GM12874 (cell line): Measurements from ENCODE around the gene CALM1.

ENCODE experiments used
- TF ChIP-seq, protein P1 (sequence below): IDR thresholded peaks from 2 replicates; pipeline ENCODE4 v1.5.1; 2011; ENCODE audit warnings: low read depth, mild to moderate bottlenecking, control low read depth, low read length, moderate library complexity; ENCODE audit not compliant: insufficient read depth

CALM1 gene

DNA sequence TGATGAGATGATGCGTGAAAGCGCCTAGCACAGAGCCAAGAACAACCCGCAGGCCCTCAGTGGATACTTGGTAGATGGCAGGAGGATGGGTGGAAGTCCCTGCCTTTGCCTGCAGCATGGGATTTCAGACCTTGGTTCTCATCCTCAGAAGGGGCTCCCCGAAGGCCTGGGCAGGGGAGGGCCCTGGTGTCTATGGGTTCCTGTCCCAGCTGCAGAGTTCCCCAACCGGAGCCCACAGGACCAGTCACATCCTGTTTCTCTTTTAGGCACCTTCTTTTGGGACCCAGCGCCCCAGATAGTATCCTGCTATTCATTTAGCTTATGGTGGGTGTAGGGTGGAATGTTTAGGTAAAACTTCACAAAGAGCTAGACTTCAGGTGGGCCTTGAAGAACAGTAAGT lies 55.5 kb downstream of the CALM1 start:
- TF ChIP-seq, protein P1, sequence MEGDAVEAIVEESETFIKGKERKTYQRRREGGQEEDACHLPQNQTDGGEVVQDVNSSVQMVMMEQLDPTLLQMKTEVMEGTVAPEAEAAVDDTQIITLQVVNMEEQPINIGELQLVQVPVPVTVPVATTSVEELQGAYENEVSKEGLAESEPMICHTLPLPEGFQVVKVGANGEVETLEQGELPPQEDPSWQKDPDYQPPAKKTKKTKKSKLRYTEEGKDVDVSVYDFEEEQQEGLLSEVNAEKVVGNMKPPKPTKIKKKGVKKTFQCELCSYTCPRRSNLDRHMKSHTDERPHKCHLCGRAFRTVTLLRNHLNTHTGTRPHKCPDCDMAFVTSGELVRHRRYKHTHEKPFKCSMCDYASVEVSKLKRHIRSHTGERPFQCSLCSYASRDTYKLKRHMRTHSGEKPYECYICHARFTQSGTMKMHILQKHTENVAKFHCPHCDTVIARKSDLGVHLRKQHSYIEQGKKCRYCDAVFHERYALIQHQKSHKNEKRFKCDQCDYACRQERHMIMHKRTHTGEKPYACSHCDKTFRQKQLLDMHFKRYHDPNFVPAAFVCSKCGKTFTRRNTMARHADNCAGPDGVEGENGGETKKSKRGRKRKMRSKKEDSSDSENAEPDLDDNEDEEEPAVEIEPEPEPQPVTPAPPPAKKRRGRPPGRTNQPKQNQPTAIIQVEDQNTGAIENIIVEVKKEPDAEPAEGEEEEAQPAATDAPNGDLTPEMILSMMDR = no peak

DNA sequence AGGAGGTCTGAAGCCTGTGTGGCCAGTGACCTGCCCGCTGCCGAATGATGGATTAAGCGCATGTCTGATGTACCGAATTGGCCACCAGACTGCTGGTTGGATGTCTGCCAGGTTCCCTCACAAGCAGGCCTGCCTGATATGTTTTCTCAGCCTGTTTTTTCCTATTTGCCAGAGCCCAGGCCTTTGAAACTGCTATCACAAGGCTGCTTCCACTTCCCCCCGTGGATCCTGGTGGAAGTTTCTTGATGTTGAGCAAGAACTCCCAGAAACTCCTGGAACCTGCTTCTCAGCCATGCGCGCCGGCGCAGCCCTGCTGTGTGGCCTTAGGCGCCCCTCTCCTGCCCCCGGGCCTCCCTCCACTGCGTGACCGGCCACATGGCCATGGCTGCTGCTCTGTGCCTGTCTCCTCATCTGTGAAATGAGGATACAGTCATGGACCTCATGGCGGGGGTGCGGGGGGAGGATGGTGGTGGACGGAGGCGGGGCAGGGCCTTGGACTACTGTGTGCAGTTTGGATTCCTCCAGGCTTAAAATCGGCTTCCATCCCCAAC lies 56.6 kb downstream of the CALM1 start:
- TF ChIP-seq, protein P1 = no peak

DNA sequence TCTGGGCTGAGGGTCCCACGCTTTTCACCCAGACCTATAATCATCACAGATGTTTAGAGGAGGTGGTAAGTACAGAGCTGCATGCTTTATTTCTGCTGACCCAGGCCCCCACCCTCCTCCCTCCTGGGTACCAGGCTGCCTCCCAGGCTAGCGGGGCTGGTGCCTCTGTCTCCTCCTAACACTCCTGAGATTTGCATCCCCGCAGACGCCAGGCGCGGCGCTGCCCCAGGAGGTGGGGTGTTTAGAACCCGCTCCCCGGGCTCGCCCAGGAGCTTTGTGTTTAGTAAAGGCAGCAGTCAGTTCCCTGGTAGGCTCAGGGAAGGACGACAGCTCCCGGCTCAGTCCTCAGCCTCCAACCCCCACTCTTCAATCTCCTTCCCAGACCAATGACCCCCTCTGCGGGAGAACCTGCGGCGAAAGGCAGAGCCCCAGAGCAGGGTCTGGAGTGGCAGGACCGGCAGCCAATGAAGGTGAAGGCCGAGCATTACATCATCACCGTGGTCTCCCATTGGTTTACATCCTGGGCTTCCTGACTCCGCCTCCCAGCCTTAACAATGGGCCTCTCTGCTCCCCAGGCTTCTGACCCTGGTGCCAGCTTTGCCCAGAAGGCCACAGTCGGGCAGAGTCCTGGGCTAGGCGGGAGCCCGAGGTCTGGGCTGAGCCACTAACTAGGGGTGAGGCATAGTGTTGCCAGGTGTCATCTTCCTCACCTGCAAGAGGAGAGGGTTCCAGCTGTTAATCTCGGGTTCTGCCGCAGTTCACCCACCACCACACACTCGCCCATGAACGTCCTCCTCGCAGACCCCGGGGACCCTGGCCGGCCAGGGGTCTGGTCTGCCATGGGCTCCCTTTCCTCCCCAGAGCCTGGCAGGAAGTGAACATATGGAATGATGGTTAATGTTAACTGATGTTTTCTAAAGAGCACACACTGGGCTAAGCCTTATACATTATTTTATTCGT lies 57.5 kb downstream of the CALM1 start:
- TF ChIP-seq, protein P1 = no peak

- TF ChIP-seq, protein P1 = no peak
These were observed 58.3 kb downstream of the CALM1 start for GRCh38 chr14:90455100-90455571.

DNA sequence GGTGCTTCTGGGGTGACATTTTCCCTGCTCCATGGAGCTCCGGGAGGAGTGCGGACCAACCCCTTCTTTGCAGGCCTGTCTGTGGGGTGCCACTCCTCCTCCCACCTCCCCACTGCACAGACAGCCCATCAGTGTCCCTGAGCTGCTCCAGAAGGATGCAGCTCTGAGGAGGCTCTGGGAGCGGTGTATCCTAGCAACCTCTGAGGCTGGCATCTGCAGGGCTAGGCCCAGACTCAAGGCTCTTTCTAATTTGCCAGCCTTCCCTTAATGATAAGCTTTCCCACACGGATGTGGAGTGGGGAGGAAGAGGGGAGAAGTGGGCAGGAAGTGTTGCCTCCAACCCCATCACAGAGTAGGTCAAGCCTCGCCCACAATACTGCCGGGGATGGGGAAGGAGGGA lies 59.7 kb downstream of the CALM1 start:
- TF ChIP-seq, protein P1 = no peak

- TF ChIP-seq, protein P1 = no peak
These were observed 60.4 kb downstream of the CALM1 start for GRCh38 chr14:90457186-90457585.
